Measurements from ENCODE around the gene DCC.

DCC gene

DNA sequence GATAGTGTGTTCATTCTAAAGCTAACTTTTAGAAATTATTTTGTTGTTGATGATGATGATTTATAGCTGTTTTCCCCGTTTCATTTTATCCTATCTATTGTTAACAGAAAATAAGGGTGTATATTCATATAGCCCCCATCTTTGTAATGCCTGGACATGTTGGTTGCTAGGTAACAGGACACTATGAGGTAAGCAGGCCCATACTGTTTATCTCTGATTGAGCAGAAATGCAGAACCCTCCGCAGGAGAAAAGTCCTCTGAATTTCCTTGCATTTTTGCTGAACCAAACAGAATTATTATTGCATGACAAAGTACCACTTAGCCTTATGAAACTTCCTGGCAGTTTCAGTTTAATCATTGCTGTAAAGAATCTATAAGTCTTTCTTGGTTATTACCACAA is 339.4 kb downstream of the DCC start:
- TF ChIP-seq, protein P1, sequence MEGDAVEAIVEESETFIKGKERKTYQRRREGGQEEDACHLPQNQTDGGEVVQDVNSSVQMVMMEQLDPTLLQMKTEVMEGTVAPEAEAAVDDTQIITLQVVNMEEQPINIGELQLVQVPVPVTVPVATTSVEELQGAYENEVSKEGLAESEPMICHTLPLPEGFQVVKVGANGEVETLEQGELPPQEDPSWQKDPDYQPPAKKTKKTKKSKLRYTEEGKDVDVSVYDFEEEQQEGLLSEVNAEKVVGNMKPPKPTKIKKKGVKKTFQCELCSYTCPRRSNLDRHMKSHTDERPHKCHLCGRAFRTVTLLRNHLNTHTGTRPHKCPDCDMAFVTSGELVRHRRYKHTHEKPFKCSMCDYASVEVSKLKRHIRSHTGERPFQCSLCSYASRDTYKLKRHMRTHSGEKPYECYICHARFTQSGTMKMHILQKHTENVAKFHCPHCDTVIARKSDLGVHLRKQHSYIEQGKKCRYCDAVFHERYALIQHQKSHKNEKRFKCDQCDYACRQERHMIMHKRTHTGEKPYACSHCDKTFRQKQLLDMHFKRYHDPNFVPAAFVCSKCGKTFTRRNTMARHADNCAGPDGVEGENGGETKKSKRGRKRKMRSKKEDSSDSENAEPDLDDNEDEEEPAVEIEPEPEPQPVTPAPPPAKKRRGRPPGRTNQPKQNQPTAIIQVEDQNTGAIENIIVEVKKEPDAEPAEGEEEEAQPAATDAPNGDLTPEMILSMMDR (IDR thresholded peaks at IDR 0.05; ENCODE audit: poor library complexity, severe bottlenecking) = no peak
- Histone ChIP-seq H3K27me3 (ENCODE audit: insufficient read depth, poor library complexity, severe bottlenecking) (no peaks in the 10 kb centered on the region), H3K9me3 (ENCODE audit: severe bottlenecking) (no peaks in the 10 kb centered on the region), H3K4me1 (ENCODE audit: insufficient read depth, poor library complexity, severe bottlenecking) (no peaks in the 10 kb centered on the region), H3K36me3 (ENCODE audit: low read depth) (no peaks in the 10 kb centered on the region), H3K4me3 (ENCODE audit: severe bottlenecking) (no peak overlapping the region), H3K27ac (ENCODE audit: poor library complexity, severe bottlenecking) (no peak overlapping the region)
- ATAC-seq (ENCODE audit: low read depth) (no peak), DNase-seq (ENCODE audit: low spot score) (no peak)

GRCh38 chr18:52682260-52682659 is 342.3 kb downstream of the DCC start:
- H3K4me1 ChIP-seq (ENCODE audit: insufficient read depth, poor library complexity, severe bottlenecking) = no peaks in the 10 kb centered on the region
- TF ChIP-seq, protein P1 (IDR thresholded peaks at IDR 0.05; ENCODE audit: poor library complexity, severe bottlenecking) = no peak
- ATAC-seq (ENCODE audit: low read depth) (no peak), DNase-seq (ENCODE audit: low spot score) (no peak)
- no peaks in the 10 kb centered on the region for H3K36me3 ChIP-seq (ENCODE audit: low read depth)
- H3K4me3 ChIP-seq (ENCODE audit: severe bottlenecking) = no peak overlapping the region
- H3K27ac ChIP-seq (ENCODE audit: poor library complexity, severe bottlenecking) = no peak overlapping the region
- no peaks in the 10 kb centered on the region for H3K9me3 ChIP-seq (ENCODE audit: severe bottlenecking)
- no peaks in the 10 kb centered on the region for H3K27me3 ChIP-seq (ENCODE audit: insufficient read depth, poor library complexity, severe bottlenecking)

GRCh38 chr18:52685316-52685715 is 345.3 kb downstream of the DCC start:
- Histone ChIP-seq H3K4me3 (ENCODE audit: severe bottlenecking) (no peak overlapping the region), H3K36me3 (ENCODE audit: low read depth) (no peaks in the 10 kb centered on the region), H3K4me1 (ENCODE audit: insufficient read depth, poor library complexity, severe bottlenecking) (no peaks in the 10 kb centered on the region), H3K27me3 (ENCODE audit: insufficient read depth, poor library complexity, severe bottlenecking) (no peaks in the 10 kb centered on the region), H3K9me3 (ENCODE audit: severe bottlenecking) (no peaks in the 10 kb centered on the region), H3K27ac (ENCODE audit: poor library complexity, severe bottlenecking) (no peak overlapping the region)
- no peak for DNase-seq (ENCODE audit: low spot score)
- TF ChIP-seq, protein P1 (IDR thresholded peaks at IDR 0.05; ENCODE audit: poor library complexity, severe bottlenecking) = no peak
- no peak; the same call in 2 of the 3 replicates for ATAC-seq (ENCODE audit: low read depth)

GRCh38 chr18:52691841-52692240 is 351.8 kb downstream of the DCC start:
- TF ChIP-seq, protein P1 (IDR thresholded peaks at IDR 0.05; ENCODE audit: poor library complexity, severe bottlenecking) = no peak
- no peaks in the 10 kb centered on the region for H3K36me3 ChIP-seq (ENCODE audit: low read depth)
- no peaks in the 10 kb centered on the region for H3K4me1 ChIP-seq (ENCODE audit: insufficient read depth, poor library complexity, severe bottlenecking)
- no peak overlapping the region for H3K4me3 ChIP-seq (ENCODE audit: severe bottlenecking)
- no peak for DNase-seq (ENCODE audit: low spot score)
- no peak for ATAC-seq (ENCODE audit: low read depth)
- H3K27ac ChIP-seq (ENCODE audit: poor library complexity, severe bottlenecking) = no peak overlapping the region
- H3K9me3 ChIP-seq (ENCODE audit: severe bottlenecking) = no peaks in the 10 kb centered on the region
- no peaks in the 10 kb centered on the region for H3K27me3 ChIP-seq (ENCODE audit: insufficient read depth, poor library complexity, severe bottlenecking)

DNA sequence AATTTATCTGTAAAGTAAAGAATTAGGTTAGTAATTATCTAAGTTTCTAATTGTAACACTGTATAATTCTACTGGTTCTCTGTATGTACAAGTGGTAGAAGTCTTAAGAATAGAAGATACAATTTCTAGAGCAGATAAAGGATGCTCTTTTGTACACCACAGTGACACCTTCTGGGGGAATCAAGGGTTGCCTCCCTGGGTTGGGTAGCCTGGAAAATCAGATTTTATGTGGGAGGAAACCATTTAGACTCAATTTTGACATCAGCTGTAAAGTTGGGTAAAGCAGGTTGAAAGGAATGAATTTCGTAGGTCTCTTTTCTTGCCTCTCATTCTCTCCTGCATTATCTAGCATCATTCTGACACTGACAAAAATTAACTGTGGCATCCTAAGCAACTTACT is 354.8 kb downstream of the DCC start:
- peak; percentile 40; the same call in 1 of the 3 replicates for ATAC-seq (ENCODE audit: low read depth)
- H3K36me3 ChIP-seq (ENCODE audit: low read depth) = no peaks in the 10 kb centered on the region
- no peaks in the 10 kb centered on the region for H3K27me3 ChIP-seq (ENCODE audit: insufficient read depth, poor library complexity, severe bottlenecking)
- H3K9me3 ChIP-seq (ENCODE audit: severe bottlenecking) = no peaks in the 10 kb centered on the region
- no peaks in the 10 kb centered on the region for H3K4me1 ChIP-seq (ENCODE audit: insufficient read depth, poor library complexity, severe bottlenecking)
- no peak overlapping the region for H3K27ac ChIP-seq (ENCODE audit: poor library complexity, severe bottlenecking)
- TF ChIP-seq, protein P1 (IDR thresholded peaks at IDR 0.05; ENCODE audit: poor library complexity, severe bottlenecking) = peak; percentile 37
- no peak overlapping the region for H3K4me3 ChIP-seq (ENCODE audit: severe bottlenecking)
- DNase-seq (ENCODE audit: low spot score) = no peak
